ENCODE results near the gene ZNF577.
"Not testable (repeated sequence)": the region's sequence is repeated elsewhere in the genome, so short reads cannot be mapped to it uniquely, and the experiment has no call there.

GRCh38 chr19:51905639-51906038, 17.9 kb upstream of the ZNF577 start:
- TF ChIP-seq CTCF, POLR2A (IDR thresholded peaks at IDR 0.05): not testable (repeated sequence)
